22Rv1 (cell line): ENCODE measurements around the gene TM9SF4.

Source experiments
- H3K27ac ChIP-seq: fragments of 450-650 bp; 2 replicates; pipeline ENCODE4 v1.5.1; 2017
- ZFX ChIP-seq: fragments of 450-650 bp; IDR thresholded peaks from 2 replicates; pipeline ENCODE4 v1.6.1; 2017; ENCODE audit warnings: antibody characterized with exemption, borderline replicate concordance
- TF ChIP-seq, protein P1 (sequence below): fragments of 450-650 bp; IDR thresholded peaks from 2 replicates; pipeline ENCODE4 v1.5.1; 2017; ENCODE audit warnings: mild to moderate bottlenecking

Gene TM9SF4

DNA sequence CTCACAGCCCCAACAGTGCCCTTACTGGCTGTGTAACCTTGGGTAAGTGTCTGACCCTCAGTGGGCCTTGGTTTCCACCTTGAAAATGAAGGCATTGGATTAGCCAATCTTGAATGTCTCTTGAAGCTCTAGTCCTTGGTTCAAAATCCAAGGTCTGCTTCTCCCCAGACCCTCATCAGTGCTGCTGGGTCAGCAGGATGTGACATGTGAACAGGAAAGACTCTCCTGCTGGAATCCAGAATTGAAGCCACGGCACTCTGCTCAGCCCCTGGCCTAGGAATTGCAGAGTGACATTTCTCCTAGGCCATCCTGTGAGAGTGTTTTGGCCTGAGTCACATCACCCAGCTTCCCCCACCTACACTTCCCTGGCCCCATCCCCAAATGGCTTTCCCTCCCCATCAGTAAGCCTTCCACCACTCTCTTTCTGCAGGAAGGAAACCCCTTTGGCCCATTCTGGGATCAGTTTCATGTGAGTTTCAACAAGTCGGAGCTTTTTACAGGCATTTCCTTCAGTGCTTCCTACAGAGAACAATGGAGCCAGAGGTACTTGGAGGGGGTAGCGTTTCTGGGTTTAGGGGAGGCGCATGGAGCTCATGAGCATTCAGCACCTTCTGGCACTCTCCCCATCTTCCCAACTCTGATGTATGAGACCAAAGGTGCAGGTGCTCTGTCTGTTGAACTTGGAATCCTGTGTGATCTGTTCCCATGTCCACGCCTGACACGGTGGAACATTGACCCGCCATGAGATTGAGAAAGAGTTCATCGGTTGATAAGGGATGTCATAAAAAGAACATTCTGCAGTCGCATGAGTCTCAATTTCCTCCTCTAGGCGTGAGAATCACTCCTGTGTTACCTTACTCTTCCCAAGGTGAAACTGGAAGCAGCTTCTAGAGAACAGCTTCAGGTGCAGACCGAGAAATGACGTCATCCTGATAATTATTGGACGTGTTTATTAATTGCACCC is 106.9 kb downstream of the TM9SF4 start:
- no peak overlapping the region for H3K27ac ChIP-seq
- no peak for TF ChIP-seq ZFX
- TF ChIP-seq, protein P1, sequence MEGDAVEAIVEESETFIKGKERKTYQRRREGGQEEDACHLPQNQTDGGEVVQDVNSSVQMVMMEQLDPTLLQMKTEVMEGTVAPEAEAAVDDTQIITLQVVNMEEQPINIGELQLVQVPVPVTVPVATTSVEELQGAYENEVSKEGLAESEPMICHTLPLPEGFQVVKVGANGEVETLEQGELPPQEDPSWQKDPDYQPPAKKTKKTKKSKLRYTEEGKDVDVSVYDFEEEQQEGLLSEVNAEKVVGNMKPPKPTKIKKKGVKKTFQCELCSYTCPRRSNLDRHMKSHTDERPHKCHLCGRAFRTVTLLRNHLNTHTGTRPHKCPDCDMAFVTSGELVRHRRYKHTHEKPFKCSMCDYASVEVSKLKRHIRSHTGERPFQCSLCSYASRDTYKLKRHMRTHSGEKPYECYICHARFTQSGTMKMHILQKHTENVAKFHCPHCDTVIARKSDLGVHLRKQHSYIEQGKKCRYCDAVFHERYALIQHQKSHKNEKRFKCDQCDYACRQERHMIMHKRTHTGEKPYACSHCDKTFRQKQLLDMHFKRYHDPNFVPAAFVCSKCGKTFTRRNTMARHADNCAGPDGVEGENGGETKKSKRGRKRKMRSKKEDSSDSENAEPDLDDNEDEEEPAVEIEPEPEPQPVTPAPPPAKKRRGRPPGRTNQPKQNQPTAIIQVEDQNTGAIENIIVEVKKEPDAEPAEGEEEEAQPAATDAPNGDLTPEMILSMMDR = no peak
